Adrenal gland (tissue), 5 donors: Measurements from ENCODE around the gene SH3YL1.

Source experiments
- CTCF ChIP-seq, 6 experiments: fragments of 450-650 bp in 4 of 6; fragments of 200-600 bp in 2 of 6; sonication (generic) in 1 of 6; IDR thresholded peaks; 1 replicate in 5 of 6; 2 replicates in 1 of 6; pipeline versions ENCODE4 v1.5.1 to v1.8.0; 2016 to 2021; ENCODE audit warnings: antibody characterized with exemption in 6 of 6, mild to moderate bottlenecking in 2 of 6, moderate library complexity in 1 of 6
- POLR2A ChIP-seq, 2 donors: fragments of 450-650 bp; IDR thresholded peaks; one replicate each; pipeline ENCODE4 v1.6.1; 2017; ENCODE audit warnings: antibody characterized with exemption in 2 of 2, mild to moderate bottlenecking in 2 of 2, moderate library complexity in 1 of 2
- donor health status: DM: no; HTN: no; CAD: no.

GRCh38 chr2:263022-263738 lies 652 bp downstream of the SH3YL1 start:
- TF ChIP-seq CTCF (IDR thresholded peaks at IDR 0.05) (no peak), POLR2A (IDR thresholded peaks at IDR 0.05) (no peak)
